ENCODE results near the gene EIF5AL1.
"Not testable (repeated sequence)": the region's sequence is repeated elsewhere in the genome, so short reads cannot be mapped to it uniquely, and the experiment has no call there.

EIF5AL1 gene

DNA sequence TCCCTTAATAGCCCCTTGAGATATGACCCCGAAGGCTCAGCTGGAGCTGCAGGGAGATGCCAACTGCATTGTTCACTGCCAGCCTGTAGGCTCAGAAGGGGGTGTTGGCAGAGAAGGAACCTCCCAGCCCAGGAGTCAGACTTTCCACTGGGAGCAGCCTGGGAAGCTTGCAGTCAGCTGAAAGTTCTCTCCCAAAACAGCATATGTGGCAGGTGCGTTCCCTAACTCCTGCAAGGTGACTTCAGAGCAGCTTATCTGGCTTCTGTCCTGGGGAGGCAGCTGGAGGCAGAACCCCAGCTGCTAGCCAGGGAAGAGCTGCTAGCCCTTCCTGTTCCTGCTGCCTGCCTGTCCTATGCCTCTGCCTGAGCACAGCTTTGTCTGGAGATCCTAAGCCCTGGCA lies 39.8 kb downstream of the EIF5AL1 start:
- TF ChIP-seq, protein P1, sequence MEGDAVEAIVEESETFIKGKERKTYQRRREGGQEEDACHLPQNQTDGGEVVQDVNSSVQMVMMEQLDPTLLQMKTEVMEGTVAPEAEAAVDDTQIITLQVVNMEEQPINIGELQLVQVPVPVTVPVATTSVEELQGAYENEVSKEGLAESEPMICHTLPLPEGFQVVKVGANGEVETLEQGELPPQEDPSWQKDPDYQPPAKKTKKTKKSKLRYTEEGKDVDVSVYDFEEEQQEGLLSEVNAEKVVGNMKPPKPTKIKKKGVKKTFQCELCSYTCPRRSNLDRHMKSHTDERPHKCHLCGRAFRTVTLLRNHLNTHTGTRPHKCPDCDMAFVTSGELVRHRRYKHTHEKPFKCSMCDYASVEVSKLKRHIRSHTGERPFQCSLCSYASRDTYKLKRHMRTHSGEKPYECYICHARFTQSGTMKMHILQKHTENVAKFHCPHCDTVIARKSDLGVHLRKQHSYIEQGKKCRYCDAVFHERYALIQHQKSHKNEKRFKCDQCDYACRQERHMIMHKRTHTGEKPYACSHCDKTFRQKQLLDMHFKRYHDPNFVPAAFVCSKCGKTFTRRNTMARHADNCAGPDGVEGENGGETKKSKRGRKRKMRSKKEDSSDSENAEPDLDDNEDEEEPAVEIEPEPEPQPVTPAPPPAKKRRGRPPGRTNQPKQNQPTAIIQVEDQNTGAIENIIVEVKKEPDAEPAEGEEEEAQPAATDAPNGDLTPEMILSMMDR (IDR thresholded peaks at IDR 0.05; ENCODE audit: borderline replicate concordance, extremely low read depth, low read length, poor library complexity, severe bottlenecking), result no peak
- TF ChIP-seq EZH2 (IDR thresholded peaks at IDR 0.05; ENCODE audit: borderline replicate concordance, low read depth, low read length, severe bottlenecking), result no peak
- no peak for DNase-seq
- Histone ChIP-seq H3K36me3 (ENCODE audit: insufficient read depth, low read length) (no peaks in the 10 kb centered on the region), H3K27ac (ENCODE audit: low read length) (no peak overlapping the region), H2AFZ (ENCODE audit: low read depth, low read length) (no peak overlapping the region), H3K27me3 (ENCODE audit: insufficient read depth, low read length, poor library complexity) (peaks cover 31% of the 10 kb centered on the region), H3K4me2 (ENCODE audit: insufficient read depth, low read length) (no peak overlapping the region), H3K4me1 (ENCODE audit: insufficient read depth, low read length) (no peaks in the 10 kb centered on the region), H3K4me3 (ENCODE audit: low read depth in 1 of 2, low read length in 2 of 2) (no peak overlapping the region), H3K79me2 (ENCODE audit: insufficient read depth, low read length) (no peaks in the 10 kb centered on the region), H3K9ac (ENCODE audit: low read depth, low read length) (no peak overlapping the region), H4K20me1 (ENCODE audit: insufficient read depth, low read length) (no peaks in the 10 kb centered on the region), H3K9me3 (ENCODE audit: insufficient read depth, low read length, severe bottlenecking) (no peaks in the 10 kb centered on the region)
- ATAC-seq (ENCODE audit: insufficient read depth, low read depth), result no peak

DNA sequence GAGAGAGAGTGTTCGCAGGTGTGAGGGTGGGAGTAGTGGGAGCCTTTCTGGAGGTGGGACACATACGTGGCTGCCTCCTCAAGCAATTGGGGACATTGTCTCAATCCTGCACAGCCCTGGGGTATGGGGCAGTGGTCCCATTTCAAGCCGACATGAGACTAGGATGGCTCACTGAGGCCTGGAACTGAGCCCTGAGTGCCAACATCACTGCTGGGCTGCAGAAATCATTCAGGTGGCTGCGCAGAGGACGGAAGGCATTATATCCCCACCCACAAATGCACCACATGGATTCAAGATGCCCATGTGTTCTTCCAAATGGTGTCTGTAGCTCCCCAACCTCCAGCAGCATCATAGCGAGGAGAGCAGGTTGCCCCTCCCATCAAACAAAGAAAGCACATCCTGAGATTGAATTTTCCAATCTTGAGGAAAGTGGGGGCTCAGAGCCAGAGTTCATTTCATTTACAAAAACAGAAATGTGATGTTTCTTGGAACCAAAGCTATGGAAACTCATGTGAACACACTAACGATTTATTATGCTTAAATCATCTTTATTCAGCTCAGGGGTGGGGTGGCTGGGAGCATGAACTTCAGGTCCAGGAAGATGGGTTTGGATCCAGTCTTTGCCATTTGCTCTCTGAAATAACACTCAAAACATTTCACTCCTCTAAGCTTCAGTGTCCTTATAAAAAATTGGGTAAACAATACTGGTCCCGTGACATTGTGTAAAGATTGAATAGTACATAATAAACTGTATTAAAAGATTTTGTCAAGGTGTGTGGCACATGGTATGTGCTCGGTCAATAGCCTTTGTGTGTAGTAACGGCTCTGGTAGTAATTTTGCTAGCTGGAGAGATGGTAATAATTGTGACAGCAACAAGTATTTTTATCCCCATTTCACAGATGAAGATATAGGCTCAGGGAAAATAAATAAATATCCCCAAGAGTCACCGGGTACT lies 43.3 kb downstream of the EIF5AL1 start:
- no peaks in the 10 kb centered on the region for H3K36me3 ChIP-seq (ENCODE audit: insufficient read depth, low read length)
- TF ChIP-seq, protein P1 (IDR thresholded peaks at IDR 0.05; ENCODE audit: borderline replicate concordance, extremely low read depth, low read length, poor library complexity, severe bottlenecking), result no peak
- no peak for TF ChIP-seq EZH2 (IDR thresholded peaks at IDR 0.05; ENCODE audit: borderline replicate concordance, low read depth, low read length, severe bottlenecking)
- H3K27me3 ChIP-seq (ENCODE audit: insufficient read depth, low read length, poor library complexity), result peaks cover 22% of the 10 kb centered on the region
- H2AFZ ChIP-seq (ENCODE audit: low read depth, low read length), result no peak overlapping the region
- no peaks in the 10 kb centered on the region for H3K9me3 ChIP-seq (ENCODE audit: insufficient read depth, low read length, severe bottlenecking)
- DNase-seq (no peak), ATAC-seq (ENCODE audit: insufficient read depth, low read depth) (no peak)
- H3K9ac ChIP-seq (ENCODE audit: low read depth, low read length), result no peak overlapping the region
- H3K79me2 ChIP-seq (ENCODE audit: insufficient read depth, low read length), result no peaks in the 10 kb centered on the region
- no peaks in the 10 kb centered on the region for H4K20me1 ChIP-seq (ENCODE audit: insufficient read depth, low read length)
- H3K27ac ChIP-seq (ENCODE audit: low read length), result no peak overlapping the region
- no peak overlapping the region for H3K4me2 ChIP-seq (ENCODE audit: insufficient read depth, low read length)
- no peaks in the 10 kb centered on the region for H3K4me1 ChIP-seq (ENCODE audit: insufficient read depth, low read length)
- no peak overlapping the region for H3K4me3 ChIP-seq (ENCODE audit: low read depth in 1 of 2, low read length in 2 of 2)

GRCh38 chr10:79556961-79557360 lies 44.6 kb downstream of the EIF5AL1 start:
- not testable (repeated sequence) for H3K9ac ChIP-seq (ENCODE audit: low read depth, low read length); H3K4me3 ChIP-seq (ENCODE audit: low read depth in 1 of 2, low read length in 2 of 2); H3K9me3 ChIP-seq (ENCODE audit: insufficient read depth, low read length, severe bottlenecking); H3K27ac ChIP-seq (ENCODE audit: low read length); DNase-seq; H4K20me1 ChIP-seq (ENCODE audit: insufficient read depth, low read length); H3K4me2 ChIP-seq (ENCODE audit: insufficient read depth, low read length); H3K4me1 ChIP-seq (ENCODE audit: insufficient read depth, low read length); H3K79me2 ChIP-seq (ENCODE audit: insufficient read depth, low read length); H2AFZ ChIP-seq (ENCODE audit: low read depth, low read length); H3K36me3 ChIP-seq (ENCODE audit: insufficient read depth, low read length); ATAC-seq (ENCODE audit: insufficient read depth, low read depth)
- peaks cover 11% of the 10 kb centered on the region for H3K27me3 ChIP-seq (ENCODE audit: insufficient read depth, low read length, poor library complexity)

GRCh38 chr10:79559726-79560125 lies 47.4 kb downstream of the EIF5AL1 start:
- no peak for TF ChIP-seq EZH2 (IDR thresholded peaks at IDR 0.05; ENCODE audit: borderline replicate concordance, low read depth, low read length, severe bottlenecking)
- TF ChIP-seq, protein P1 (IDR thresholded peaks at IDR 0.05; ENCODE audit: borderline replicate concordance, extremely low read depth, low read length, poor library complexity, severe bottlenecking), result no peak
- Histone ChIP-seq H3K4me2 (ENCODE audit: insufficient read depth, low read length) (no peak overlapping the region), H3K36me3 (ENCODE audit: insufficient read depth, low read length) (no peaks in the 10 kb centered on the region), H3K79me2 (ENCODE audit: insufficient read depth, low read length) (no peaks in the 10 kb centered on the region), H2AFZ (ENCODE audit: low read depth, low read length) (no peak overlapping the region), H3K9ac (ENCODE audit: low read depth, low read length) (no peak overlapping the region), H3K27ac (ENCODE audit: low read length) (no peak overlapping the region), H3K4me3 (ENCODE audit: low read depth in 1 of 2, low read length in 2 of 2) (no peak overlapping the region), H3K4me1 (ENCODE audit: insufficient read depth, low read length) (no peaks in the 10 kb centered on the region), H3K27me3 (ENCODE audit: insufficient read depth, low read length, poor library complexity) (peaks cover 3% of the 10 kb centered on the region), H4K20me1 (ENCODE audit: insufficient read depth, low read length) (0 out of 2 replicates have a peak, but pooled peaks cover 6% of the 10 kb centered on the region), H3K9me3 (ENCODE audit: insufficient read depth, low read length, severe bottlenecking) (no peaks in the 10 kb centered on the region)
- ATAC-seq (ENCODE audit: insufficient read depth, low read depth), result no peak
- no peak for DNase-seq

All from DND-41 (cell line).